NOMO-1 (cell line): ENCODE data around the gene TMEM63C.
A peak's percentile ranks its signal among the peaks of the same experiment; 100 is the strongest.
"Not testable (repeated sequence)": the region's sequence is repeated elsewhere in the genome, so short reads cannot be mapped to it uniquely, and the experiment has no call there.

Experiments used
- DNase-seq, 2 experiments: peaks; one replicate each; lab custom pipeline; 2025; ENCODE audit not compliant: unreplicated experiment in 2 of 2; lab: John Stamatoyannopoulos, UW

TMEM63C gene

DNA sequence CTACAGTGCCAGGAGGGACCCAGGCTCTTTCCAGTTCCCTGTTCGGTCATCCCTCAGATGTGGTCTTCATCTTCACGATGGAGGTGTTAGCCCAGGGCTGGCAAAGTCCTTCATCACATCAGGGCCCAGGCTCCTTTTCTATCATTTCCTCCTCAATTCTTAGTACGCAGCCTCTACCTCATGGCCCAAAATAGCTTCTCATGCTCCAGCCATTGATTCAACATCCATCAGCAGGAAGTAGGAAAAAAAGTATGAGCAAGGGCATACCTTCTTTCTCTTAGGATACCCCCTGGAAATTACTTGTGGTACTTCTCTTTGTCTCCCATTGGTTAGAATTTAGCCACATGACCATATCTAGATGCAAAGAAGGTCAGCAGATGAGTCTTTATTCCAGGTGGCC lies 27.8 kb upstream of the TMEM63C start:
- DNase-seq = no peak

DNA sequence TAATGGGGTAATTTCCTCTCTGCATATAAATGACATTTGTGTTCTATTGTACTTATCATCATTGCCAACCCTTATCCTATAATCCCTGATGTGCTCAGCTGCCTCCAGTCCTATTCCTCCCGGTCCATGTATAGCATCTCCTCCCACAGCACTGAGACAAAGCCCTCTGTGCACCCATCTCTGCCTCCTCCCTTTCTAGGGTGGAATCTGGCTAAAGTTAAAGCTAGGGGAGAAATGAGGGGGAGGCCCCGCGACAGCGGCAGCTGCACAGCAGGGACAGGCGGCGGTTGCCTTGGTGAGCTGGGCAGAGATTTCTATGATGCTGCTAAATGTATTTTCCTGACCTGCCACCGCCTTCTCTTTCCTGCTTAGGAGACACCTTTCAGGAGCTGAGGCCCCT lies 27.2 kb upstream of the TMEM63C start:
- no peak for DNase-seq

DNA sequence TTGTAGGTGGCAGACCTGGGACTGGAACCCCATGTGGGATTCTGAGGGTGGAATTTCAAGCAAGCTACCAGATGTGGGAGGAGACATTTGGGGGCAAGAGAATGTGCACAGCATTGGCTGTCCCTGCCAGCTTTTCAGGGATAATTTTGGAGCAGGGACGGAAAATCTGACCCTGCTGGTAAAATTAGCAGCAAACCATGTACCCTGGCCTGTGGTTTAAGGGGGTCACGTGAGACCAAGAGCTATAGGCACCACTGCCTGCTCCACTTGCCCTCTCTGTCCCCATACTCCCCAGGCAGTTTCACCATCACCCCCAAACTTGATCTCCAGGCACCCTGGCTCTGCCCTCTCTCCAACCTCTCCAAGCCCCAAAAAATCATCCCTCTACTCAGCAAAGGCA lies 26.5 kb upstream of the TMEM63C start:
- DNase-seq = no peak

DNA sequence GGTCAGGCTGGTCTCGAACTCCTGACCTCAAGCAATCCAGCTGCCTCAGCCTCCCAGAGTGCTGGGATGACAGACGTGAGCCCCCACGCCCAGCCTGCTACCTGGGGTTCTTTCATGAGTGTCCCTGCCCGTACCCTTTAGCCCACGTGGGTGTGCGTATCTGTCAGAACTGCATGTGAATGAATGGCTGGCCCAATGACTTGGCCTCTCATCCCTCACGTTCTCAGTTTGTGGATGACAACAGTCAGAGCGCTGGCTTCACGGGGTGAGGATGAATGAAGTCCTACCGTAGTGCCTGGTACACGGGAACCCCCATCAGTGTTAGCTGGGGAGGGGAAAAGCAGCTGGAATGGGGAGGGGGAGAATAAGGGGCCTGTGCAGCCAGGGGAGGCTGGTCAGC lies 23.9 kb upstream of the TMEM63C start:
- DNase-seq = no peak

DNA sequence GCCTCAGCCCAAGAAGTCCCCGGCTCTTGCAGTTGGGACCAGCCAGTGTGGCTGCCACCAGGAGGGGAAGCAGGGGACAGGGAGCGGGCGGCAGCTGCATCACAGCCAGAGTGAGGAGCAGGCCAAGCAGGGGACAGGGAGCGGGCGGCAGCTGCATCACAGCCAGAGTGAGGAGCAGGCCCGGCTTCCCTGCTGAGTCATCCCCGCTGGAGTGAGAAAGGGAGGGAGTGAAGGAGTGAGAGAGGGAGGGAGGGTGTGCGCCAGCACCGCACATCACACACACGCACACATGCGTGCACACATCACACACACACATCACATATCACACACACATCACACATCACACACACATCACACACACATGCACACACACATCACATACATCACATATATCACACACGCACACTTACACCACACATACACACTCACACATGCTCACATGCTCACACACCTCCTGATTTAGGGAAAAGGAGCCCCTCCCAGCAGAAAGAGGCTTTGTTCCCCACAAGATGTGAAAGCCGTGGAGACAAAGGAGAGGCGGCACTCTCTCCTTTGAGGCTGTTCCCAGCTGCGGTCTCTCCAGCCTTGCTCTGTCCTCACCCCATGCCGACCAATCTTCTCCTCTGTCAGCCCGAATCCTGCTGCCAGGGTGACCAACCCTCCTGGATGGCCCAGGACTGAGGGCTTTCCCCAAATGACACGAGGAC lies 23.3 kb upstream of the TMEM63C start:
- no peak for DNase-seq

DNA sequence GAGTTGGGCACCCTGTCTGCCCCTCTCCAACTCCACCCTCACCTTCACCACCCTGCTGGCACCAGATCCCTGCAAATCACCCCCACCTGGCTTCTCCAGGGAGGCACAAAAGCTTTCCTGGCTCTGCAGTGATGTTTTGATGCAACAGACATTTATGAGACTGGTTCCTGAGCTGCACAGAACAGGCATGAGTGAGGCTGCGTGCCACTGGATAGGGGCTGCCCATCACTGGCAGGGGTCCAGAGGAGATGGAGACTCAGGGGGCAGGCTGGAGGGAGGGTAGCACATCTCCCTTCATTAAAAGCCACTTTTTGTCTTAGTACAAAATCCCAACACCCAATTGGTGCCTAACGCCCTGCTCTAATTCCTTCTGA lies 22.7 kb upstream of the TMEM63C start:
- DNase-seq = no peak

DNA sequence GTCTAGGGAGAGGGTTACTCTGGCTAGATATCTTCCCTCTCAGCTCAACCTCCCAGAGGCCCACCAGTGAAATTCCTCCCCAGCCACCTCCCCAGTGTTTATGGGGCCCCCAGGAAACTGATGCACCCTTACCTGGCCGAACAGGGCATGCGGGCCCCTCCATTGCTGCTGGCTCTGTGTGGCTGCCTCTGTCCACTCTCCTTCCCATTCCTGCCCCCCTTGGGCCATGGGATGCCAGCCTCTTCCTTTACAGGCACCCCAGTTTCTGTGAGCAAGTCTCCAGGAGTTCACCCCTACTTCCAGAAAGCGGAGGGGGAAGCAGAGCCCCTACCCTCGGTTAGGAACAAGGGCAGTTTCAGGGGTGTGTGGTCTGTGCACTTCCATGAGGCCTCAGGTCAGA lies 20.6 kb upstream of the TMEM63C start:
- DNase-seq = no peak

DNA sequence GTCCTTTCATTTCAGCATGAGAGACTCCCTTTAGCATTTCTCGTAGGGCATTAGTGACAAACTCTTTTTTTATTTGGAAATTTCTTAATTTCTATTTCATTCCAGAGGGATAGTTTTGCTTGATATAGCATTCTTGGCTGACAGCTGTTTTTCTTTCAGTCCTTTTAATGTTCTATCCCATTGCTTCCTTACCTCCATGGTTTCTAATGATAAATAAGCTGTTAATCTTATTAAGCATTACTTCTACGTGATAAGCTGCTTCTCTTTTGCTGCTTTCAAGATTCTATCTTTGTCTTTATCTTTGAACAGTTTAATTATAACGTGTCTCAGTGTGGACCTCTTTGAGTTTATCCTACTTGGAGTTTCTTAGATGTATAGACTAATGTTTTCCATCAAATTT lies 11.6 kb upstream of the TMEM63C start:
- DNase-seq = no peak

DNA sequence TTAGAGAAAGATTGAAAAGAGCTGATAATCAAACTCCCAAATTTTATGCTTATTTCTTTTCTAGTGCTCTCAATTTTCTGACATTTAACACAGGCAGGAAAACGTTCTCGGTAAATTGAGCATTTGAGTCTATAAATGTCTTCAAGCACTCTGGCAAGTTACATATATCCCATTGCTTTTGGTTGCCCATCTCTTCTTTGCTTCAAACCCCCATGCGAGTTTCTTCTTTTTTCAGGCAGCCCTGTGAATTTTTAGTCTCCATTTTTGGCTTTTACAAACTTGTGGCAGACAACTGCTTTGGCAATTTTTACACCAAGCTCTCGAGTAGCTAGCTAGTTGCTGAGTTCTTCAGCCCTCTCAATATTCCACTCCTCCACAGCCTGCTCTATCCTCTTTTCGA lies 8.7 kb upstream of the TMEM63C start:
- DNase-seq = no peak

DNA sequence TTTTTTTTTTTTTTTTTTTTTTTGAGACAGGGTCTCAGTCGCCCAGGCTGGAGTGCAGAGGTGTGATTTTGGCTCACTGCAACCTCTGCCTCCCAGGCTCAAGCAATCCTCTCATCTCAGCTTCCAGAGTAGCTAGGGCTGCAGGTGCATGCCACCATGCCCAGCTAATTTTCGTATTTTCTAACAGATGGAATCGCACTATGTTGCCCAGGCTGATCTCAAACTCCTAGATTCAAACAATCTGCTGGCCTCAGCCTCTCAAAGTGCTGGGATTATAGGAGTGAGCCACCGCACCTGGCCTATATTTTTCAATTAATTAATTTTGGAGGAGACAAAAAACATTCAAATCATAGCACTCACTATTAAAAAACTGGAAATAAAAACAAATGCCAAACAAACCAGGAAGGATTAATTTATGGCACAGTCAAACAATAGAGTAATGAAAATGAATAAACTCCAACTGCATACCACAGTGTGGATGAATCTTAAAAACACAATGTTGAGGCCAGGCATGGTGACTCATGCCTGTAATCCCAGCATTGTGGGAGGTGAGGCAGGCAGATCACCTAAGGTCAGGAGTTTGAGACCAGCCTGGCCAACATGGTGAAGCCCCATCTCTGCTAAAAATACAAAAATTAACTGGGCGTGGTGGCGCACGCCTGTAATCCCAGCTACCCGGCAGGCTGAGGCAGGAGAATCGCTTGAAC lies 7.5 kb upstream of the TMEM63C start:
- not testable (repeated sequence) for DNase-seq

DNA sequence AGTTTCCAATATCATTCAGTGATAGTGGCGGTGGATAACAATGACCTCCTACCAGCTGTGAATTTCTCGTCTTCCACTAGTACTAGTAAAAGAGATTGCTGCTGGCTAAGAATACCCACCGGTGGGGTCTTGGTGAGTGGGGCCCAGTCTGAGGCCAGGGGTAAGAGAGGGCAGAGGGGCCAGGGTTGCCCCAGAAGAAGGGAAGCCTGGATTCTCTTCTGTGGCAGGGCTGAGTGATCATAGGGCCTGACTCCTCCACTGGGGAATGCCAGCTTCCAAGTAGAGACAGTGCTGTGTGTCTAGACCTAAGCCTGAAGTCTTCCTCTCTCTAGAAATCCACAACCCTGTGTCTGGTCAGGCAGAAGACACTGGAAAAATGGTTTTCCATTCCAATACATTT lies 5.8 kb upstream of the TMEM63C start:
- no peak for DNase-seq

DNA sequence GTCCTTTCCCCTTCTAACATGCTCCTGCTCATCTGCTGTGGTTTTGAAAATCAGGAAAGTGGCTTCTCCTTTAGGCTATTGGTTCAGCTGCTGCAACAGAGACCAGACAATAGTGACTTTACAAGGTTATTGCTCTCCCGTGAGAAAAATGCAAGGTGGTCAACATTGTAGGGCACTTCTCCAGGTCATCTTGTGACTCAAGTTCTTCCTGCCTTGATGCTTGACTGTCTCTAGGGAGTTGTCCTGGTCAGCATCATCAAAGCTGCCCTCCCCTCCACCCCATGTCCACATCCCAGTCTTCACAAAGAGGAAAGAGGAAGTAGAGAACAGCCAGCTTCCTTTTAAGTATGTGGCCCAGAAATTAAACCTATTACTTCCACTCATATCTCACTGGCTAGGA lies 3.9 kb upstream of the TMEM63C start:
- peak; percentile 1 to 62 for DNase-seq

DNA sequence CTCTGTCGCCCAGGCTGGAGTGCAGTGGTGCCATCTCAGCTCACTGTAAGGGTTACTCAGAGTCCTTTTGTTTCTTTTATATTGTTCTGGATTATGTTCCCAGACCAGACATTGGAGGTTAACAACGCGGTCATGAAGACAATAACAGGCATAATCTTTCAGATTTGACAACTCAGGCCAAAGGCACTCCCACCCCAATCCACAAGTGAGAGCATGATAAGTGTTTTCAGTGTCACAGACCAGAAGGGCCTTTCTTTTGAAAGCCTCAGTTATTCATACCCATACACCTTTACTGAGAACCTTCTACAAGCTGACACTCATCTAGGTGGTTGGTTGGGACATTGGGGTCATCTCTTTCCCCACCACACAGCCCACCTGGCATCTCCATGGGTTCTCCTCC lies 2.9 kb upstream of the TMEM63C start:
- DNase-seq = no peak

DNA sequence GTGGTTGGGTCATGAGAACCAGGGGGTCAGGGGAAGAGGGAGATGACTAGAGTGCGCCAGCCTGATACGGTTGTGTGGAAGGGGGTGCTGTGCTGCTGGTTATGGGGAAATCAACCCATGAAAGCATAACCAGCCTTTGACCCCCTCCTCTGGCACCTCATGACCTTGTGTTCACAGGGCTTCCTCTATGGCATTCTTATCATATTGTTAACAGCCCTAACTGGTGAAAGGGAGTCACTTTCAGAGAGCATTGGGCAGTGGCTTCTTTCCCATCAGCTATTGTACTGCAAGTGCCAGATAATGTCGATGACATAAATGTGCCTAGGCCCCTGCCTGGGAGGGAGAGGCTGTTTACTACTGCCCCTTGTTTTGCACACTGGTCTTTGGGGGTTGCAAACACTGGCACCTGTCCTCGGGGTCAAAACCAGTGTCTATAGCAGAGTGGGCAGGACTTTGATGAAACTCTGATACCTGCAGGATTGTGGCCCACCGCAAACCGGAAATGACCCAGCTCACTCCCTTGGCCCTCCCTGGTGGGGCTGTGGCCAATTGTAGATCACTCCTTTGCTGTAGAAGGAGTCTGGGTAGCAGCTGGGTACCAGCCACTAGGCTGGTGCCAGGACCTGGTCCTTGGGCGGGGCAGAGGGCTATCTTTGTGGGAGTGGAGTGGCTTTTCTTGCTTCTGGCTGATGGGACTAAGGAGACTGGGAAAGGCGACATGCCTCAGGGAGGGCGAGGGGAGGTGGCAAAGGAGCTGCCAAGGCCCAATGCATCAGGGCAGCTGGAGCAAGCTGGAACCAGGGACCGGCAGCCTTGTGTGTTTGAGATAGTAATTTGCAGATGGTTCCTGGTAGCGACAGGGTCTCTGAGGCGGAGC lies 634 bp upstream of the TMEM63C start:
- DNase-seq = no peak

DNA sequence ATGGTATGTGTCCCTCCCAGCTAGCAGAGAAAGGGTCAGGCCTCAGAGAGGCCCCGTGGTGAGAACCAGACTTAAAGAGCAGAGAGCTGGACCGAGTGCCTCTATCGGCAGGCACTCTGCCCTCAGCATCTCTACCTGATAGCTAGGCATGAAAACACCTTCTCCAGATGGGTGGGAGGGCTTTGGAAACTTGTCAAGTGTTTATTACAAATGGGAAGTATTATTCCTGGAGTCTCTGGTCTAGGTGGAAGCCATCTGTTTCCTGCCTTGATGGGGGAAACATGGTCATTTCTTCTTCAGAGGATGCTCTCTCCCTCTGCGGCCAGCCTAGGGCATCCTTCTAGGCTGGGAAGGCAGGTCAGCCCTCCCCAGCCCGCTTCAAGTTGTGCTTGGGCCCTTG lies 2.3 kb downstream of the TMEM63C start:
- DNase-seq = no peak

DNA sequence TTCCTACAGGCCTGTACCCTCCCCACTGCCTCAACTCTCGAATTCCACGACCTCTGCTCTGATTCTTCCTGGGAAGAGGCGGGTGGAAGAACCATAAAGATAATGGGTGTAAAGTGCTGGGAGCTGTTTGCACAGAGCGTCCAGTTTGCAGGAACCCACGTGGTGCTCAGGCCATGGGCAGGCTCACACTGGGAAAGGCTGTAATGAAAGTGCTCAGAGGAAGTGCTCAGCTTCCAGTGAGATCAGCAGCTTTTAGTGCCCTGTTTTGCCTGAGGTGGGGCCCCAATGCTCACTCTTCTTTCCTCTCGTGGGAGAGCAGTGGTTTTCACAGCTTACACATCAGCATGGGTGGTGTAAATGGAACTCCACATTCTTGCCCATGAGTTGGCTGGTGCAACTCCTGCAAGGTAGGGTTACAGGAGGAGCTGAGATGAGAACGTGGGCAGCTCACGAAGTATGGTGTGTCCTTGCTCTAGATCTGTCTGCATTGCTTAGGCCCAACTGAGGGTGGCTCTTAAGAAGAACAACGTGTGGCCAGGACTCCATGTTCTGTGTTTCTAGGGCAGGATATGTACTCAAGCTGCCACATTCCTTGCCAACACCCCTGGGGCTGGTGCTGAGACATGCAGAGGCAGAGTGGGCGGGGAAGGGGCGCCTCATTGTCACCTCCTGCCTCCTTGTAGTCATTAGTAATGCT lies 2.9 kb downstream of the TMEM63C start:
- DNase-seq = peak in 1 of 2 experiments; percentile 7

DNA sequence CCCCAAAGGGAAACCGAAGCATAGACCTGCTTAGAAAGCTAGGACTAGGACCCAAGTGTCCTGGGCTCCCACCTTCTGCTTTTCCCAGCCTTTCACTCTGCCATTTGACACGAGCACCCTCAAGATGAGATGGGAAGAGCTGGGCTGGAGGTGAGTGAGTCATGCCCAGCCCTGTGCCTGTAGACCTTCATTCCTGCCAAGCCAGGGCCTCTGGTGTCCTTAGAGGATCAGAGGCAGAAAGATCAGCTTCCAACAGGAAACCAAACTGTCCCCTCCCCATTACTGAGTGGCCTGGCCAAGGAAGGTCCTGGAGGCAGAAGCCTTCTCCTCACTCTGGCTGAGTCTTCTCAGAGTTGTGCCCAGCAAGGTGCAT lies 3.5 kb downstream of the TMEM63C start:
- no peak for DNase-seq

DNA sequence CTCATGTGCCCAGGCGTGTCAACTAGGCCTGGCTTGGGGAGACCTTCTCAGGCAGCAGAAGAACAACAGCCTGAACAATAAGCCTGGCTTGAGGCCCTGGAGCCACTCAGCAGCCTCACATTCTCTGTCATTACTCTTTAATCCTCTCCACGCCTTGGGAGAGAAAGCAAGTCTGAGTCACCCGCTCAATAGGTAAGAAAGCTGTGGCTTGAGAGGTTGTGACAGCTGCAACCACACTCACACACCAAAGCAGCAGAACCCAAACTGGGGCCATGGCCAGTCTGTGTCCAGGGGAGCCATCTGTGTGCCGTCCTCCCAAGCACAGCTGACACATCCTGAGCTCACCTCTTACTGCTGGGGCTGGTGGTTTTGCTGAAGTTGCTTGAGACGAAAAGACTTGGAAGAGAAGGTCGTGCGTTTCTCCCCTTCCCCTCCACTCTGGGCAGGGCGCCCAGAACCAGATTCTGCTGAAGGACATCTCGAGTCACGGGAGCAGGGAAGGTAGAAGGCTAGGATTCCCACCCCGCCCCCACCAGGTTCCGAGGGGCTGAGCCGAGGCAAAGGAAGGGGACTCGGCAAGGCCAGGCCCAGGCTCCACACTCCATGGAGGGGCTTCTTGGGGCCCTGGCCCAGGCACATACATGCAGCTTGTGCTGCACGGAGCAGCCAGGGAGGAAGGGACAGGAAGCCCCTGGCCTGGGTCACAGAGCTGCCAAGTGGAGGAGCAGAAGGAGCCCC lies 5.5 kb downstream of the TMEM63C start:
- no peak for DNase-seq

DNA sequence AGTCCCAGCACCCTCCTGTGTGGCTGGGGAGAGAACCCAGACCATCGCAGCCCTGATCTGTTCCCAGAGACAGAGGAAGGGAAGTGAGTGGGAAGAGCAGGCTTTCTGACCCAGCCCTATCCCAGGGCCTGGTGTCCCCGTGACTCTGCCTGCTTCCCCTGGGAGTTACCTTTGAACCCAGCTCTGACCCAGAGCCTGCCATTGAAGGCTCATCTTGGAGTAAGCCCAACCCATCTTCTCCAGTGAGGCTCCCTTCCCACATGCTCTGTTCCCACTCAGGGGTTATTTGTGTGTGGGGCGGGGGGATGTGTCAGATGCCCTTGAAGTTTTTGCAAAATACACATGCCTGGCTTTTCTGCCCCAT lies 6.0 kb downstream of the TMEM63C start:
- no peak for DNase-seq

DNA sequence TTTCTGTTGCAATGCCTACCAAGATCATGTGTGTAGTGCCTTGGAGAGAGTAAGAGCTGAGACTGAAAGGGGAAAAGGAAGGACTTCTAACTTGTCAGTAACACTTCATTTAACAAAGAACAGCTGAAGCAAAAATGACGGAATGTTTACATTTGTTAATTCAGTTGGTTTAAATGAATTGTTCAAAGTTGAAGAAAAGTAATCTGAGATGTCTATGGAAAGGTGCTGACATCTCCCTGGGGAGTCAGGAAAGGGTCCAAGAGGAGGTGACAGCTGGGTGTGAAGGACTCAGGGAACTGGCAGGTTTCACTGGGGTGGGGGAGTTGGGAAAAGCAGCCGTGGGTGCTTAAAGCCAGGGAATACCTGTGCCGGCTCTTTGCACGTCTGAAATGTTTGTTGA lies 7.9 kb downstream of the TMEM63C start:
- DNase-seq = no peak

DNA sequence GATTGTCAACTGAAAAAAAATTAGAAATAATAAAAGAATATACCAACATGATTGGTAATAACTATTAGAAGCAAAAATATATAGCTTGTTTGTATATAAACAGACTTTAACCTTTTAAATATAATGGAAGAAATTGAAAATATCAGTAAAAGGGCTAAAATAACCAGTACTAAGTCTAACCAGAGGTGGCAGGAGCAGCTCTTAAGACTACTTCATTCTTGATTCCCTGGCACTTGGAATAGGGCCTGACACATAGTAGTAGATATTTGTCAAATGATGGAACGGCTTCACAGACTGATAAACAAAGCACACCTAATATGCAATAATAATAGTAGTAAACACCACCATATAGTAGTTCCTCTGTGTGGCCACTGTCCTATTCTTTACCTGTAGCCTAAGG lies 9.4 kb downstream of the TMEM63C start:
- DNase-seq = no peak
